ENCODE results near the gene TSPYL6.
"Not testable (repeated sequence)": the region's sequence is repeated elsewhere in the genome, so short reads cannot be mapped to it uniquely, and the experiment has no call there.

The TSPYL6 gene

DNA sequence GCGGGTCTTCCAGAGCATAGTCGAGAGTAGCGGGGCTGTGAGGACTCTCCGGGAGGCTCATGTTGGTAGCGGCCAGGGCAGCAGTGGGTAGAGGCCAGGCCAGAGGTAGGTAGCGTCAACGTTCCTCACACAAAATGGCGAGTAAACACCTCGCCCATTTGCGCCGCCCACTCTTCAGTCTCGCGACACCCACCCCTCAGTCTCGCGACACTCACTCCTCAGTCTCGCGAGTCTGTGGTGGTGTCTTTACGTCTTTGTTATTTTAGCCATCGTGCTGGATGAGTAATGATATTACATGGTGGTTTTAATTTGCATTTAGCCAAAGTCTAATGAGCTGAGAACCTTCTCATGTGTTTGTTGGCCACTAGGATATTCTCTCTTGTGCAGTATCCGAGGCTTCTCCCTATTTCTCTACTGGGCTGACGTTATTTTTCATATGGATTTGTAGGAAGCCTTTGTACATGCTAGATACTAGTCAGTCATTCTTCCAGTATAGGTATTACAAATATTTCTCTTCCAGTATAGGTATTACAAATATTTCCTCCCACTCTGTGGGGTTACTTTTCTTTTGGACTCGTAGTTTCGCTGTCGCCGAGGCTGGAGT, at the start of gene TSPYL6:
Gene TSPYL6, minus strand, starts transcription at position 139 of the 604 bp plus-strand sequence. Its CDS starts 78 bp downstream, at position 61.
- no peak for DNase-seq (ENCODE audit: low read depth)

DNA sequence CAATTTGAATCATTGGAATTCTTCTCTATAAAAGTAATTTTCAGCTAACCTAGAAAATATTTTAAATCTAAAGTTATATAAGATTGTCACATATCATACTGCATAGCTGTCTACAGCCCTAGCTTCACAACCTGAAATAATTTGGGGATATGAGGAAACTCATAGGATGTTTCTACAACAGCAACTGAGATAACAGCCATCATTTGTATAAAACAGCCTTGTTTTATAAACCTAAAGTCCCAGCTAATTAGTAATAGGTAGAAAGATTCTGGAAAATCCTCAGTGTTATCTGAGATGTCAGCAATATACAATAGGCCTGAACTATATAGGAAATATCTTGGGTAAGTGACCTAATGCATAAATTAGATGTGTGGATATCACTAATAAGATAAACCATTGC, 47.6 kb upstream of the TSPYL6 start:
- no peak for DNase-seq (ENCODE audit: low read depth)

DNA sequence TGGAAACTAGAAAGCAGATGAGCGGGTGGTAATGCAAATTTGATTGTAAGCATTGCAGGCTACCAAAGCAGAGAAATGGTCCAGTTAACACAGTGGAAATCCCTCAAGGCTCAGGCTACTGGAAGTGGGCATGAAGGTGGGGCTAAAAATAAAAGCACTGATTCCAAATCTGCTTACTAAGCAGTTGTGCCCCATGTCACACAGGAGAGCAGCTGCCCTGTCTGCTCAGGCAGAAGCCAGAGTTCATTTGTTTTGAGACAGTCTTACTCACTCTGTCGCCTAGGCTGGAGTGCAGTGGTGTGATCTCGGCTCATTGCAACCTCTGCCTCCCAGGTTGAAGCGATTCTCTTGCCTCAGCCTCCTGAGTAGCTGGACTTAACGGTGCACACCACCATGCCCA, 42.5 kb upstream of the TSPYL6 start:
- DNase-seq (ENCODE audit: low read depth) = no peak

DNA sequence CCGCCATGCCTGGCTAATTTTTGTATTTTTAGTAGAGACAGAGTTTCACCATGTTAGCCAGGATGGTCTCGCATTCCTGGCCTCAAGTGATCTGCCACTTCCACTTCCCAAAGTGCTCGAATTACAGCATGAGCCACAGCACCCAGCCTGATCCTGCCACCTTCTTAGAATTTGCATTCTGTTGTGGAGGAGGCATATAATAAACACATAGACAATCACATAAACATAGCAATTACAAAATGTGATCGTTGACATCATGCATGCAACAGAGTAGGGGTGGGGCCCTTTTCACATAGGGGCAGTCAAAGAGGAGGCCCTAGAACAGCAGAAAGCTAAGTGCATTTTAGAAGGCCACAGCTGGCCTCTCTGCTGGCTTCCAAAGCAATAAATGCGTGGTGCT, 39.9 kb upstream of the TSPYL6 start:
- no peak for DNase-seq (ENCODE audit: low read depth)

DNA sequence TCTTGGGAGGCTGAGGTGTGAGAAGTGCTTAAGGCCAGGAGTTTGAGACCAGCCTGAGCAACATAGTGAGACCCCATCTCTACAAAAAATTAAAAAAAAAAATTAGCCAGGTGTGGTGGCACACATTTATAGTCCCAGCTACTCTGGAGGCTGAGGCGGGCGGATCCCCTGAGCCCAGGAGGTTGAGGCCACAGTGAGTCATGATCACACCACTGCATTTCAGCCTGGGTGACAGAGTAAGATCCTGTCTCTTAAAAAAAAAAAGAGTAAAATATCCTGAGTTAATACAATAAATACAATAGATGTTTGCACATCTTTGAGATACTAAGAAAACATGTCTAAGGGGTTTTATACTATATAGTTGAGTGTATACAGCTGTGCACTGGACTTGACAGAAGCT, 38.6 kb upstream of the TSPYL6 start:
- not testable (repeated sequence) for DNase-seq (ENCODE audit: low read depth)

DNA sequence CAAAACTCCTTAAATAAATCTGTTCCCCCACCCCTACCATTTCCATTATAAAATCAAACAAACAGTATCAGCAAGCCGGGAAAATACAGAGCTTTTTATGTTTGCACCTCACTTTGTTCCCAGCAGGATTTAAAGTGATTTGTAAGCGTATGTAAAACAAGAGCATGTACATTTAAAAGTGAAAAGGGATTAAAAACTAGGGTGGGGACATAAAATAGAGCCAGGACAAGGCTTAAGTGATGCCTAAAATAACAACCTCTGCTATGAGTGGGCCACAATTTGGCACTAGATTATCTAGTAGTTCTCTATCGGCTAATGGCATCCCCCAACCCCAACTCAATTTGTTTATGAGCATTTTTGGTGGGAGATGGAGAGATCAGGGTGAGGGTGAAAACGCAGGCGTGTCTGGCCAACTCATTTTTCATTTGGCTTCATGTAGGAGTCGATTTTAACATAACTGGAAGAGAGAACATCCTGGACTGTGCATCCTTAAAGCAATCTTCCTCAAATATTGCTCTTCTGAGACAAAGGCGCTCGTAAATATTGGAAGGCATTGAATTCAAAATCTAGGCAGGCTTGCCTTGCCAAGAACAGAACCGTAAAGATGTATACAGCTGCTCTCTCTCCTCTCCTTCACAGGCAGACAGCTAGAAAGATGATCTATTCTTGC, 34.5 kb upstream of the TSPYL6 start:
- no peak for DNase-seq (ENCODE audit: low read depth)

DNA sequence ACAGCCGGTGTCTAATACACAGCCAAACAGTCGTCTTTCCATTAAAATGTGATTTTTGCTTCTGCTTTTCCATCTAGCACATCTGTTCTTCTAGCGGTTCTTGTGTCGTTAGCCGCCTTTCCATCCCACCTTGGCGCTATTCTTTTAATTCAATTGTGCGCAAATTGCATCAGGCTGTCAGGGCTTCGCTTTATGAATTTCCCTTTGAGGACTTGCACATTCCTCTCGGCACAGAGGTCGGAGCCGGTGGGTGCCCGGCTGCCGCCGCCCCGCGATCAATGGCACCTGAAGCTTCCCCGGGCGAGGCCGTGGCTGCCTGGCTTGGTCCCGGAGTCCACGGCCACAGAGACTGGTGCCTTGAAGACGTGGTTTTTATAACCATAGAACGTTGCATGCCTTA, 33.9 kb upstream of the TSPYL6 start:
- DNase-seq (ENCODE audit: low read depth) = no peak

DNA sequence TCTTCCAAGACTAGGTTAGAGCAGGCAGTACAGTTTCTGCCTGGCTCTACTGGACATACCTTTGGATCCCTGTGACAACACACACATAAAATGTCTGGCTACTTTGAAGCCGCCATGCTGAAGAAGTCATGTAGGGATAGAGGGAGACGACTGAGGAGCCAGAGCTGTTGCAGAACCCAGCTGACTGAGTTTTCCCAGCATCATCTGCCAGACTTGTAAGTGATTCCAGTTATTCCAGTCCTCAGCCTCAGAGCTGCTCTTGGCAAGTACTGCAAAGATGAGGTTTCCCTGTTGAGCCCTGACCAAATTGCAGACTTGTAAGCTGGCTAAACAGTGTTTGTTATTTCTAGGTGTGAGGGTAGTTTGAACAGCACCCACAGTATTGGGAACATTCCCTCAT, 31.5 kb upstream of the TSPYL6 start:
- DNase-seq (ENCODE audit: low read depth) = no peak

DNA sequence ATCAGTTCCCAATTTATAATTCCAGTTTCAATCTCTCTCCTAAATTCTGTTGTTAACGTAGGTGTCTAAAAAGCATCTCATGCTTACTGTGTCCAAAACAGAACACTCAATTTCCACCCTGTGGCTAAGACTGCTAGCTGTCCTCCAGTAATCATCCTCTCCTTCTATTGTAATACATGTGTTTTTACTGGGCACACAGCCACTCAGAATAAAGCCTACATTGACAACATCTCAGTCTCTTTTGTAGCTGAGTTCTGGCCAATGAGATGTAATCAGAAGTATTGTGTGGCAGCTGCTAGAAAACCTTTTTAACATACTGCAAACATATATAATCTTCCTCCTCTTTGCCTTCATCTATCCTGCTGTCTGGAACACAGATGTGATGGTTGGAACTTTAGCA, 29.4 kb upstream of the TSPYL6 start:
- DNase-seq (ENCODE audit: low read depth) = no peak

DNA sequence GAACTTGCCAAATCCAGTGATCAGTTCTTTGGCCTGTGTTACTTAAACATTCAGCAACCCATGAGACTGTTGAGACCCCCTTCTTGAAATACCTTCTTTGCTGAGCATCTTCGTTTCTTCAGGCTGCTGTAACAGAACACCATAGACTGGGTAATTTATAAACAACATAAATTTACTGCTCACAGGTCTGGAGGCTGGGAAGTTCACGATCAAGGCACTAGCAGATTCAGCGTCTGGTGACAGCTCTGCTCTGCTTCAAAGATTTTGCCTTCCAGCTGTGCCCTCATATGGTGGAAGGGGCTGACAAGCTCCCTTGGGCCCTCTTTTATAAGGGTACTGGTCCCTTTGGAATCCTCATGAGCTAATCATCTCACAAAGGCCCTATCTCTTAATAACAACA, 28.8 kb upstream of the TSPYL6 start:
- no peak for DNase-seq (ENCODE audit: low read depth)

DNA sequence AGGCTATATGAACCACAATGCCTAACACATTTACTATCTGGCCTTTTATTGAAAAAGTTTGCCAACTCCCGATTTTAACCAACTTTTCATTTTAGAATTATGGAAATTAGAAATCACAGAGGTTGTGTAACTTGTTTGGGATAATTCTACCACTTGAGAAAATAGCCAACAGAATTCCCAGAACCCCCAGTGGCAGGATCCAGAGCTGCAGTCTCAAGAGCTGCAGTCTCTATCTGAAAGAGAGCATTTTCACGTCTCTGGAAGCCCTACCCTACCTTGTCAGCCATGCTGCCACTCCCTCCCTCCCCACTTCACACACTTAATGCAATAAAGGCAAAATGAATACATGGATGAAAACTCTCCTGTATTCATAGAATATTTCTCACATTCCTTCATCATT, 23.4 kb upstream of the TSPYL6 start:
- DNase-seq (ENCODE audit: low read depth) = no peak

DNA sequence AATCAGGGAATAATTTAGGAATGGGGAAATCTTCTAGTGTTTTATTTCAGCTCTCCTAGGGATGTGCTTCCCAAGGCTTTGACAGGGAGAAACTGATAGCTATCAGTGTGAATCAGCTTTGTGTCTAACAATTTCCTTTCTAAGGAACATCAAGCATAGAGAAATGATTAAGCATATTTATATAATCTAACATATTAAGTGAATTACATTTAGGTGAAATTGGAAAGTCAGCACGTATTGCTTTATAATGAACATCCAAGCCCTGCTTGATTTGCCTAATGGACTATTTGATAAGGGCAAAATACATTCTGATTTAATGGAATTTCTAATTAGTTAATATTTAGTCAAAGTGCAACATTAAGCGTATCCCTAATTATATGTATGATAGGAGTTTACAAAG, 19.5 kb upstream of the TSPYL6 start:
- no peak for DNase-seq (ENCODE audit: low read depth)

DNA sequence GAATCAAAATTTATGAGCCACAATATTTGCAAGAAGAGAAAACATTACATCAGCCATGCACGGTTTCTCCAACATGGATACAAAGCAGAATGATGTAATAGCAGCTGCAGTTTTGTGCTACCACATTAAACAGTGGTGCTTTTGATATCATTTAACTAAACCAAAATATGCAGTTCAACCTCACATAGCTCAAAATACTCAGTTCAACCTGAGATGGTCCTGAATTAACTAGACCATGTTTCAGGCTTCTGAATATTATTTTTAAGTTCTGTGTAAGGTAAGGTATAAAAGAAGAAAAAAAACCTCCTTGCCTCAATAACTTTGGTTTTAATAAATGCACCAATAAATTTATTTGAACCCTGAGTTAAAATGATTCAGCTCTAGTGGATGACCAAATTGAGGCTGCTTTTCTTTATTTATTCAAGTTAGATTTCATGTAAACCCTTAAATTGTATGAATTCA, 18.8 kb upstream of the TSPYL6 start:
- peak; percentile 8 for DNase-seq (ENCODE audit: low read depth)

DNA sequence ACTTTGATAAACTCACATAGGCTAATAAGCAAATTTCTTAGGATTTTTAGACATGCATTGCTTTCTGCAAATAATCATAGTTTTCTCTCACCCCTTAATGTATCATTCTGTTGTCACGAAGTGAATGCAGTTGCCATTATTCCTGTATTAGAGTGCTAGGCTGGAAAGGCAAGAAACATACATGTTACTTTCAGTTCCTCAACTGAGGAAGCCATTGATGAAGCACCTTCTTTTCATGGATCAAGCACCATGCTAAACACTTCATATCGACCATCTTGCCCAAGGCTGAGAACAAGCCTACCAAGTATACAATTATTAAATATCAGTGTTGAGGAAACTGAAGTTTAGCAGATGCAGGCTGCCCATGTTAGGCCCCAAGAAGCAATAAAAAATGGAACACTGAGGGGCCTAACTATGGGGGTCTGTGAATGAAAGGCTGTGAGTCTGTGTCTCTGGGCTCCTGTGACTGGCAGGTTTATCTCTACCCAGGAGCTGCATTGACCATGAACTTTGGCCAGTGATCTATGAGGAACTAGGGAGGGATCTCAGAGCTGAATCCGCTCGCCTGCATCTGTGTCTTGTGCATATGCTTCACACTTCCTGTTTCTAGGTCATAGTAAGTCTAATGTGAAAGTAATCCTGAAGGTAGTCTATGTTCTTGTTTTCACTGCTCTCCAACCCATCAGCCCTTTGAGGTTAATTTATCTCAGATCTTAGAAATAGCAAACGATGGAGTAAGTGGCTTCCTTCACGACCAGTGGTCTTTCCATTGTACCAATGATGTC, 16.0 kb upstream of the TSPYL6 start:
- no peak for DNase-seq (ENCODE audit: low read depth)

DNA sequence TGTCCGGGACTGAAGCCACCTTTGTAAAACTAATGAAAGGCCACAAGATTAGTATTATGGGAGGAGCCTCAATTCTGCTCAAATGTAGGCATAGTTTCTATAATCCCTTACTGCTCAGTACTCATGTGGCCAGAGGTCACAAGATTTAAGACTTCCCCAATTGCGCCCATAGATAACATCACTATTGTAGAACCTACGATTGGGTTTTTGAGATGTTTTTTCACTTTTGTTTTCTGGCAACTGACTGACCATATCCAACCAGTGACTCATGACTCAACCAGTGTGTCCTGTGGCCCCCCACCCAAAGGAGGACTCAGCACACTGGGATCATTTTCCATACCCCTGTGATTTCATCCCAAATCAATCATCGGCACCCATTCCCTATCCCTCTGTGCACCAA, 15.2 kb upstream of the TSPYL6 start:
- no peak for DNase-seq (ENCODE audit: low read depth)

DNA sequence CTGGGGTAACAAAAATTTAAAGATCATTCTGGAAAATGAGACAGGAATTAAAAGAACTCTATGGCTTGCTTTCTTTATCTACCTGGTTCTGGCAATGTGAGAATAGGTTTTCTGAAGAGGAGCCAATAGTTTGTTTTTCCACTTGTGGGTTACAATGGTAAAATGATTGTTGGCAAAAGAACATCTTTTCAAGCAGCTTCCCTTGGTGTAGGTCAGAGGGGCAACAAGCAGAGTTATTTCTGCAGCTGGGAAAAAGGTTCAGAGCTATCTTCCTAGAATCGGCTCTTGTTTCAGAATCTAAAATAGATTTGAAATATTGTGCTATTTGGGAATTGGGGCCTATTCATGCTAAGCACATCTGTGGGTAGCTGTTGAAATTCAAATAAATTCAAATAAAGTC, 11.5 kb upstream of the TSPYL6 start:
- DNase-seq (ENCODE audit: low read depth) = no peak

DNA sequence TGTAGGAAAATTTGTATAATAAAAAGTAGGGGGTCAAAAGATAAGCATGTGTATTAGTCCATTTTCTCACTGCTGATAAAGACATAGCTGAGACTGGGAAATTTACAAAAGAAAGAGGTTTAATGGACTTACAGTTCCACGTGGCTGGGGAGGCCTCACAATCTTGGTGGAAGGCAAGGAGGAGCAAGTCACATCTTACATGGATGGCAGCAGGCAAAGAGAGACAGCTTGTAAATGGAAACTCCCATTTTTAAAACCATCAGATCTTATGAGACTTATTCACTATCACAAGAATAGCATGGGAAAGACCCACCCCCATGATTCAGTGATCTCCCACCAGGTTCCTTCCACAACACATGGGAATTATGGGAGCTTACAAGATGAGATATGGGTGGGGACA, 9.1 kb upstream of the TSPYL6 start:
- DNase-seq (ENCODE audit: low read depth) = not testable (repeated sequence)

DNA sequence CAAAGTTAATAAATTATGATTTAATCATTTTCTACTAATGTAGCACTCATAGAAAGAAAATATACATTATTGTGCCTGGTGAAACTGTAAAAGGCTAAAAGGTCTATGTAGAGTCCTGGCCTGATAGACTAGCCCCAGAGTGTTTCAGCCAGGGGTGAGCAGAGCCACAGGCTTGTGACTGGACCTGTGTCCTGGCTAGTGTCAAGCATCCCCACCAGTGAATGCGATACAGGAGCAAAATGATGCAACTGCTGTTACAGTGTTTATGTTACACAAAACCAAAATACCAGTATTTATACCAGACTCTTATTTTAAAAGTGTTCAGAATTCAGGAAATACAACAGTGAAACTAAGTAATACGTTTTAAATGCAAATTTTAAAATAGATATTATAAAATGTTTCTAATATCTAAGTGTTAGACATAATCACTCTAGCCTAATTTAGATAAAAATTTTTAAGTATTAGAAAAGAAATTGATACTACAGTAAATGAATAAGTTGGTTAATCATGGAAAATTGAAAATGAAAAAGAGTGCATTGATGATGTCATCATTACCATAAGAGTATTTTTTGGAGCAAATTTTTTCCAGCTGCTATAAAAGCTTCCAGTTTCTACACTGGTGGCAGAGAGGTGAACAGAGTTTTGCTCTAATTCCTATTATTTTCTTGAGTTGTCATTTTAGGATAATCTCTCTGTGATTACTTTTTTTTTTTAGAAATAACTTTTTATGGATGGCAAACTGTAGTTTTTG, 6.2 kb upstream of the TSPYL6 start:
- no peak for DNase-seq (ENCODE audit: low read depth)

DNA sequence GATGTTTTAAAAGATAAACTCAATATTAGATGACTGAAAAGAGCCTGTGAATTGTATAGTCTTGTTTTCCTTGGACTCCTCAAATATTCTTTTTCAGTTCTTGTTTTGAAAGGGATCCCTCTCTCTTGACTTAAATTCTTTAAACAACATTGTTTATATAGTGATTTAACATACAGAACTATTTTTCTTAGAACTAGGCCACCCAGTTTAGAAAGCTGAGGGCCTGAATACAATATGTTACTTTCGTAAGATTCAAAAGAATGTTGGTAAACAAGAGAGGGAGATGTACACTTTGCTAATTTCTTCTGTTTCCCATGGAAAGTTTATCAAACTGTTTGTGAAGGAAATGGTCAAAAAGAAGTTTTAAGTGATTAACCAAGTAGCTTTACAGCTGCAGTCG, 5.5 kb upstream of the TSPYL6 start:
- DNase-seq (ENCODE audit: low read depth) = no peak

DNA sequence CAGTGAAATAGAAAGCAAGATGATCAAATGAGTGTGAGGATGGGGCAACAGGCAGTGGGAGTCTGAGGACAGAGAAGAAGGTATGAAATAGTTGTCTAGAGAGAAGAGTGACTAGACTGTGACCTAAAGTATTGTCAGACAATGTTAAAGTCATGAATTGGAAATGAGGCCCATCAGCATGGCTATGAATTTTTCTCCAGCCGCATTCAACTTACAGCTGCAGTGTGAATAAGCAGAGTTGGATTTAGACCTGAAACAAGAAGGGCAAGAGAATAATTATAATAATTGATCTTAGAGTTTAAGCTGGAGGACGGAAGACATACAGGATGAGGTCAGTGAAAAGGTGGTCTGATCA, 4.2 kb upstream of the TSPYL6 start:
- no peak for DNase-seq (ENCODE audit: low read depth)

DNA sequence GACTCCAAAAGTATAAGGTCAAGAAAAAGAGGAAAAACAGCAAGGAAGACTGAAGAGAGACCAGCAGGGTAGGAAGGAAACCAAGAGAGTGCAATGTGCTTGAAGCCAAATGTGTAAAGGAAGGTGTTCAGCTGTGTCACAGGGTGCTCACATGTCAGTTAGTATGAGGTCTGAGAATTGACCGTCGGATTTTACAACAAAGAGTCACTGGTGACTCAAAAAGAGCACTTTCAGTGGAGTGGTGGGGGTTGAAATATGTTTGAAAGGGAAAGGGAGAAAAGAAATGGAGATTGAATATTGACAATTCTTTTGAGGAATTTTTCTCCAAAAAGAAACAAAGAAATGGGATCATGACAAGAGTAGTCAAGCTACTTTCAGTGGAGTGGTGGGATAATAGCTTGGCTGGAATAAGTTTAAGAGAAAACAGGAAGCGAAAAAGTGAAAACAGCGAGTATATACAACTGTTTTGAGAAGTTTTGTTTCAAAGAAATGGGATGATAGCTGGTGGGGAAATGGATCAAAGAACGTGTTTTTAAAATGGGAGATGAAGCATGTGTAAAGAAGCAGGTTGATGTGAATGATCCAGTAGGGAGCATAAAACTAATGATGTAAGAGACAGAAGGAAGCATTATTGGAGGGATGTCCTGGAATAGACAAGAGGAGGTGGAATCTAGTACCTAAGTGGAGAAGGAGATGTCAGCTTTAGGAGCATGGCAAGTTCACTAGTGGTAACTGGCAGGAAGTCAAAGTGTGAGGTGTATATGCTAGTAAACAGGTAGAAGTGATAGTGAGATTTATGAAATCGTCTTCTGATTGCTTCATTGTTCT, 3.6 kb upstream of the TSPYL6 start:
- no peak for DNase-seq (ENCODE audit: low read depth)

DNA sequence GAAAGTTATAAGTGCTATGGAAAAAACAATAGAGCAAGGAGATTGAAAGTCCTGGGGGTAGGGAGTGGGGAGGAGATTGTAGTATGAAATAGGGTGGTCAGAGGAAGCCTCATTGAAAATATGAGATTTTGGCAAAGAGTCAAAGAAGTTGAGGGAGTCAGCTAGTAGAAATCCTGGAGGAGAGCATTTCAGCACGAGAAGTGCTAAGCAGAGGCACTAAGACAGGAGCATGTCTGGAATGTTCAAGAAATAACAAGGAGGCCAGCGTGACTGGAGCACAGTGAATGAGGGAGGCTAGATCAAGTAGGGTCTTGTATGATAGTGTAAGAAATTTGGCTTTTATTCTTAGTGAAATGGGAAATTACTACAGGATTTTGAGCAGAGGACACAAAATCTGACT, 2.1 kb upstream of the TSPYL6 start:
- no peak for DNase-seq (ENCODE audit: low read depth)
